ENCODE data around the gene UACA.

UACA gene

GRCh38 chr15:70720228-70721016 lies 42.9 kb downstream of the UACA start:
- H3K27ac ChIP-seq: no peak overlapping the region
- H3K4me3 ChIP-seq: no peak overlapping the region

GRCh38 chr15:70717237-70717793 lies 46.0 kb downstream of the UACA start:
- Histone ChIP-seq H3K27ac (peak overlapping the region in 1 of 21 experiments; percentile 16), H3K4me3 (no peak overlapping the region)

- peak overlapping the region in 2 of 21 experiments; percentile 3 to 37 for H3K27ac ChIP-seq
- no peak overlapping the region for H3K4me3 ChIP-seq
Measured at GRCh38 chr15:70715840-70716485, 47.4 kb downstream of the UACA start.

GRCh38 chr15:70714565-70714964 lies 48.8 kb downstream of the UACA start:
- peak overlapping the region in 8 of 21 experiments; percentile 5 to 52 (median 23) for H3K27ac ChIP-seq
- no peak overlapping the region for H3K4me3 ChIP-seq

- Histone ChIP-seq H3K4me3 (no peak overlapping the region), H3K27ac (peak overlapping the region in 8 of 21 experiments; percentile 5 to 52 (median 23))
Measured at GRCh38 chr15:70714015-70714414, 49.3 kb downstream of the UACA start.

- Histone ChIP-seq H3K4me3 (no peak overlapping the region), H3K27ac (no peak overlapping the region)
Measured at GRCh38 chr15:70712271-70712670, 51.1 kb downstream of the UACA start.

- no peak overlapping the region for H3K4me3 ChIP-seq
- no peak overlapping the region for H3K27ac ChIP-seq
Measured at GRCh38 chr15:70710714-70711113, 52.6 kb downstream of the UACA start.

- Histone ChIP-seq H3K27ac (no peak overlapping the region), H3K4me3 (no peak overlapping the region)
Measured at GRCh38 chr15:70708839-70709238, 54.5 kb downstream of the UACA start.

- no peak overlapping the region for H3K27ac ChIP-seq
Measured at GRCh38 chr15:70707686-70708300, 55.6 kb downstream of the UACA start.

GRCh38 chr15:70704731-70705130 lies 58.6 kb downstream of the UACA start:
- Histone ChIP-seq H3K4me3 (no peak overlapping the region), H3K27ac (no peak overlapping the region)

More at GRCh38 chr15:70707686-70708300, 55.6 kb downstream of the UACA start:
- no peak overlapping the region for H3K4me3 ChIP-seq

- Histone ChIP-seq H3K27ac (peak overlapping the region in 5 of 21 experiments; percentile 2 to 67 (median 56)), H3K4me3 (no peak overlapping the region)
Measured at GRCh38 chr15:70704166-70704565, 59.2 kb downstream of the UACA start.

- H3K4me3 ChIP-seq: no peak overlapping the region
Measured at GRCh38 chr15:70703096-70703878, 60.1 kb downstream of the UACA start.

GRCh38 chr15:70702584-70702983 lies 60.8 kb downstream of the UACA start:
- H3K27ac ChIP-seq: peak overlapping the region in 7 of 21 experiments; percentile 43 to 70 (median 62)
- no peak overlapping the region for H3K4me3 ChIP-seq

More at GRCh38 chr15:70703096-70703878, 60.1 kb downstream of the UACA start:
- H3K27ac ChIP-seq: peak overlapping the region in 5 of 21 experiments; percentile 2 to 70 (median 62)

GRCh38 chr15:70701891-70702568 lies 61.3 kb downstream of the UACA start:
- Histone ChIP-seq H3K27ac (peak overlapping the region in 15 of 21 experiments; percentile 4 to 70 (median 43)), H3K4me3 (peak overlapping the region in 1 of 7 experiments; percentile 6)

GRCh38 chr15:70701171-70701570 lies 62.2 kb downstream of the UACA start:
- H3K4me3 ChIP-seq: no peak overlapping the region
- H3K27ac ChIP-seq: peak overlapping the region in 10 of 21 experiments; percentile 13 to 70 (median 52)

GRCh38 chr15:70699890-70700289 lies 63.5 kb downstream of the UACA start:
- no peak overlapping the region for H3K4me3 ChIP-seq
- peak overlapping the region in 6 of 21 experiments; percentile 2 to 70 (median 38) for H3K27ac ChIP-seq

- no peak overlapping the region for H3K4me3 ChIP-seq
Measured at GRCh38 chr15:70698836-70699390, 64.4 kb downstream of the UACA start.

GRCh38 chr15:70698426-70698825 lies 64.9 kb downstream of the UACA start:
- H3K27ac ChIP-seq: peak overlapping the region in 3 of 21 experiments; percentile 26 to 70 (median 53)
- H3K4me3 ChIP-seq: no peak overlapping the region

More at GRCh38 chr15:70698836-70699390, 64.4 kb downstream of the UACA start:
- peak overlapping the region in 4 of 21 experiments; percentile 2 to 70 (median 40) for H3K27ac ChIP-seq
